Suprapubic skin (tissue), 3 donors: ENCODE results near the gene TULP3.

Experiments used
- CTCF ChIP-seq, 2 donors: fragments of 200-600 bp in 1 of 2; fragments of 450-650 bp in 1 of 2; sonication (generic) in 1 of 2; IDR thresholded peaks; one replicate each; pipeline ENCODE4 v1.5.1; 2016 to 2019; ENCODE audit warnings: antibody characterized with exemption in 2 of 2, mild to moderate bottlenecking in 1 of 2, moderate library complexity in 1 of 2
- EP300 ChIP-seq: sonication (generic); formaldehyde crosslinking; IDR thresholded peaks from one replicate; pipeline ENCODE4 v1.6.1; 2017; ENCODE audit warnings: antibody characterized with exemption
- POLR2A ChIP-seq, 2 donors: fragments of 450-650 bp; IDR thresholded peaks; one replicate each; pipeline ENCODE4 v1.6.1; 2017; ENCODE audit warnings: antibody characterized with exemption in 2 of 2, mild to moderate bottlenecking in 2 of 2, moderate library complexity in 2 of 2

DNA sequence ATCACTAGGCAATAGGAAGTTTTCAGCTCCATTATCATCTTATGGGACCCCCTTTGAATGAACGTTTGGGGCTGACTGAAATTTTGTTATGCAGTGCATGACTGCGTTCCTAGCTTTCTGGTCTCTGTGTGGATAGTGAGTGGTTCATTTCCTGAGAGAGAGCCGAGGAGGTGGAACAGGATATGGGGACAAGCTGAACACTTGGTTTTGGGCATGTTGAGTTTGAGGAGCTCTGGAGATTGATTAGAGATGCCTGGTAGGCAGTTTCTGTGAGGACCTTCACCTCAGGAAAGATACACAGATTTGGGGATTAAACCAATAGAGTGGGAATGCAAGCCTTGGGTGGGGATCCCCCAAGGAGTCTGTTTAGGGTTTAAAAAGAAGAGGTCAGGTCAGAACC, 96.2 kb downstream of the TULP3 start:
- TF ChIP-seq CTCF (IDR thresholded peaks at IDR 0.05) (no peak), EP300 (no peak), POLR2A (IDR thresholded peaks at IDR 0.05) (no peak)
